Stimulated activated memory B cell treated with anti-CD40 and anti-IgM and Interleukin-4, amounts not matched to agents 10 μg/mL and 1 μg/mL and 100 μg/mL, for 72 hours (primary cell): ENCODE measurements around the gene ING3.
"Not testable (repeated sequence)": the region's sequence is repeated elsewhere in the genome, so short reads cannot be mapped to it uniquely, and the experiment has no call there.

Source experiments
- ATAC-seq: fragments of 150-1000 bp; cut with Tn5 transposase; 2 replicates; pipeline ENCODE4 v1.10.0; 2021
- H3K27ac Mint-ChIP-seq: one replicate; pipeline ENCODE4 v1.8.0; 2022; ENCODE audit warnings: mild to moderate bottlenecking, mixed read lengths
- H3K27me3 Mint-ChIP-seq: one replicate; pipeline ENCODE4 v1.8.0; 2022; ENCODE audit warnings: mixed read lengths
- H3K36me3 Mint-ChIP-seq: one replicate; pipeline ENCODE4 v1.8.0; 2022; ENCODE audit warnings: mixed read lengths
- H3K4me1 Mint-ChIP-seq: one replicate; pipeline ENCODE4 v1.8.0; 2022; ENCODE audit warnings: mixed read lengths
- H3K4me3 Mint-ChIP-seq: one replicate; pipeline ENCODE4 v1.8.0; 2022; ENCODE audit warnings: mild to moderate bottlenecking, moderate library complexity, mixed read lengths
- H3K9me3 Mint-ChIP-seq: one replicate; pipeline ENCODE4 v1.8.0; 2022; ENCODE audit warnings: mixed read lengths

The ING3 gene

GRCh38 chr7:121000081-121000983 lies 49.8 kb downstream of the ING3 start:
- Mint-ChIP-seq H3K27me3 (peaks cover 27% of the 10 kb centered on the region), H3K4me3 (no peak overlapping the region), H3K27ac (no peak overlapping the region), H3K36me3 (no peaks in the 10 kb centered on the region), H3K4me1 (peaks cover 19% of the 10 kb centered on the region), H3K9me3 (no peaks in the 10 kb centered on the region)
- no peak for ATAC-seq

- H3K9me3 Mint-ChIP-seq = no peaks in the 10 kb centered on the region
- no peak overlapping the region for H3K4me3 Mint-ChIP-seq
- H3K4me1 Mint-ChIP-seq = peaks cover 8% of the 10 kb centered on the region
- H3K36me3 Mint-ChIP-seq = no peaks in the 10 kb centered on the region
- ATAC-seq = no peak
- H3K27ac Mint-ChIP-seq = no peak overlapping the region
- H3K27me3 Mint-ChIP-seq = peaks cover 25% of the 10 kb centered on the region
Measured at GRCh38 chr7:121001234-121001906, 50.8 kb downstream of the ING3 start.

- ATAC-seq = no peak
- Mint-ChIP-seq H3K36me3 (no peaks in the 10 kb centered on the region), H3K4me3 (no peak overlapping the region), H3K4me1 (no peaks in the 10 kb centered on the region), H3K9me3 (no peaks in the 10 kb centered on the region), H3K27me3 (peaks cover 32% of the 10 kb centered on the region), H3K27ac (no peak overlapping the region)
Measured at GRCh38 chr7:121002048-121002756, 51.6 kb downstream of the ING3 start.

DNA sequence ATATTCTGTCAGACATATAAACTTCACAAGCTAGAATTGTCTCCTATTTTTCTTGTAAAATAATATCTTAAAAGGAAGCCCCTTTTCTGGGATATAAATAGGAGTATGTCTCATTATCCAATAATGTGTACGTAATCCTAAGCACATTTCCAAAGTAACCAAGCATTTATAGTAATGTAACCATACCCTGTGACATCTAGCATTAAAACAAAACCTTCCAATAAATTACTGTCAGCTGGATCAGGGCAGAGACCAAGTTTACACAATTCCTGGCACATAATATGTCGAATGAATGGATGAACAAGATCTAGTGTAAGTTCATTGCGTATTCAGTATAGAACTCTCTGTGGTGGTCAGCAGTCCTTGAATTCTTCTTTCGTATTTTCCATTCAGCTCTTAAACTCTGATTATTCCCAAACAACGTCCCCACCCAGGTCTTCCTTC lies 52.2 kb downstream of the ING3 start:
- ATAC-seq = no peak
- H3K4me1 Mint-ChIP-seq = no peaks in the 10 kb centered on the region
- H3K27me3 Mint-ChIP-seq = peaks cover 38% of the 10 kb centered on the region
- no peaks in the 10 kb centered on the region for H3K36me3 Mint-ChIP-seq
- H3K4me3 Mint-ChIP-seq = no peak overlapping the region
- no peak overlapping the region for H3K27ac Mint-ChIP-seq
- H3K9me3 Mint-ChIP-seq = no peaks in the 10 kb centered on the region

DNA sequence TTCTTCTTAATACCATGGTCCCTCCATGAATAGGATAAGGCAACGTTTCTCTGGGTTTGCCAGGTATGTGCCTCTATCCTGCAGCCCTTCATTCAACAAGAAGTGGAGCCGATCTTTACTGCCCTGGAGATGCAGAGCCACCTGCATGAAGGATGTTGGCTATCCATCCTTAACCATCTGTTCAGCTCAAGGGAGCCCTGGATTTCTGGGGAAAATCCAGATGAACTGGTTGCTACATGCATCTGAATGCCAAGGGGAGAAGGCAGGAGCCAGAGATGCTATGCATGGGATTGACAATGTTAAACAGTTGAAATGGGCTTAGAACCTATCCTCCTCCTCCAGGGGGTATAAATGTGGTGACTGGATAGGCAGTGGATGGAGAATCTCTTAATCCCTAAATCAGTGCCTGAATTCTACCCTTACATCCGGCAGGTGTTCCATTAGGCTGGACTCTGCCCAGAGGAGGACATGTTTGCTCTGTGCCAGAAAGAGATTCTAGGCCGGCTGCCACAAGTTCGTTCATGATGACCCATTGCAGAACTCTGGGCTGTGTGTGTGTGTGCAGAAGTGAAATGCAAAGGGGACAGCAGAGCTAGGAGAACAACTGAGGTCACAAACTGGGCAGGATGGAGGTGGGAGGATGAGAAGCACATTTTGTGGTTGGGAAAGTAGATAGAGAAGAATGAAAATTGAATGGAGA lies 53.6 kb downstream of the ING3 start:
- H3K4me1 Mint-ChIP-seq = no peaks in the 10 kb centered on the region
- H3K4me3 Mint-ChIP-seq = no peak overlapping the region
- H3K36me3 Mint-ChIP-seq = no peaks in the 10 kb centered on the region
- H3K9me3 Mint-ChIP-seq = no peaks in the 10 kb centered on the region
- H3K27me3 Mint-ChIP-seq = peaks cover 49% of the 10 kb centered on the region
- ATAC-seq = no peak
- no peak overlapping the region for H3K27ac Mint-ChIP-seq

DNA sequence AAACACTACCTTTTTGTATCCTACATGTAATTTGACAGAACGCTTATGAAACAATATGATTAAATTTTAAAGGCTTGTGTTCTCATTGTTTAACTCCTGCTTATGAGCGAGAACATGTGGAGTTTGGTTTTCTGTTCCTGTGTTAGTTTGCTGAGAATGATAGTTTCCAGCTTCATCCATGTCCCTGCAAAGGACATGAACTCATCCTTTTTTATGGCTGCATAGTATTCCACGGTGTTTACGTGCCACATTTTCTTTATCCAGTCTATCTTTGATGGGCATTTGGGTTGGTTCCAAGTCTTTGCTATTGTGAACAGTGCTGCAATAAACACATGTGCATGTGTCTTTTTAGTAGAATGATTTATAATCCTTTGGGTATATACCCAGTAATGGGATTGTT lies 54.5 kb downstream of the ING3 start:
- not testable (repeated sequence) for H3K9me3 Mint-ChIP-seq, ATAC-seq, H3K27ac Mint-ChIP-seq, H3K4me1 Mint-ChIP-seq, H3K4me3 Mint-ChIP-seq, H3K36me3 Mint-ChIP-seq
- H3K27me3 Mint-ChIP-seq = peaks cover 53% of the 10 kb centered on the region

- Mint-ChIP-seq H3K9me3 (no peaks in the 10 kb centered on the region), H3K27me3 (peaks cover 53% of the 10 kb centered on the region), H3K27ac (no peak overlapping the region), H3K4me1 (no peaks in the 10 kb centered on the region), H3K4me3 (no peak overlapping the region), H3K36me3 (no peaks in the 10 kb centered on the region)
- no peak for ATAC-seq
Measured at GRCh38 chr7:121005996-121006584, 55.5 kb downstream of the ING3 start.

- H3K27ac Mint-ChIP-seq = no peak overlapping the region
- no peaks in the 10 kb centered on the region for H3K4me1 Mint-ChIP-seq
- no peak overlapping the region for H3K4me3 Mint-ChIP-seq
- no peaks in the 10 kb centered on the region for H3K36me3 Mint-ChIP-seq
- no peak for ATAC-seq
- no peaks in the 10 kb centered on the region for H3K9me3 Mint-ChIP-seq
- H3K27me3 Mint-ChIP-seq = peaks cover 53% of the 10 kb centered on the region
Measured at GRCh38 chr7:121006711-121007315, 56.2 kb downstream of the ING3 start.

DNA sequence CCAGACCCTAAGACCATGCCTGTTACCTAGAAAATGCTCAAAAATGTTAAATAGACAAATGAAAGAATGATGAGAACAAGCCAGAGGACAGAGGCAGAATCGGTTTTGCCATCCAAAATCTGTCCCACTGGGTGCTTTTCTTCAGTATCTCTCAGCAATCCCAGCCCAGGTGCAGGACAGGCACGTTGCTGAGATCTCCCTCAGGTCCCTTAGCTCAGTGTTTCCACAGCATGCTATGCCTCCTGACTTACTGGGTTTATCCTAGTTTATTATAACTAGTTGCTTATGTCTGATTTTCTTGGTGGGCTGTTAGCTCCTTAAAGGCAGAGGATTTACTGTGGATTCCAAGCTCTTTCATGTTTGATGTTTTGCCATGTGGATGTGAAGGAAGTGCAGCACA lies 58.2 kb downstream of the ING3 start:
- no peak overlapping the region for H3K27ac Mint-ChIP-seq
- H3K4me1 Mint-ChIP-seq = no peaks in the 10 kb centered on the region
- H3K4me3 Mint-ChIP-seq = no peak overlapping the region
- no peaks in the 10 kb centered on the region for H3K36me3 Mint-ChIP-seq
- peaks cover 44% of the 10 kb centered on the region for H3K27me3 Mint-ChIP-seq
- H3K9me3 Mint-ChIP-seq = no peaks in the 10 kb centered on the region
- no peak for ATAC-seq

- H3K27me3 Mint-ChIP-seq = peaks cover 27% of the 10 kb centered on the region
- H3K36me3 Mint-ChIP-seq = no peaks in the 10 kb centered on the region
- H3K27ac Mint-ChIP-seq = no peak overlapping the region
- no peaks in the 10 kb centered on the region for H3K9me3 Mint-ChIP-seq
- no peaks in the 10 kb centered on the region for H3K4me1 Mint-ChIP-seq
- no peak for ATAC-seq
- H3K4me3 Mint-ChIP-seq = no peak overlapping the region
Measured at GRCh38 chr7:121011401-121011800, 60.8 kb downstream of the ING3 start.

DNA sequence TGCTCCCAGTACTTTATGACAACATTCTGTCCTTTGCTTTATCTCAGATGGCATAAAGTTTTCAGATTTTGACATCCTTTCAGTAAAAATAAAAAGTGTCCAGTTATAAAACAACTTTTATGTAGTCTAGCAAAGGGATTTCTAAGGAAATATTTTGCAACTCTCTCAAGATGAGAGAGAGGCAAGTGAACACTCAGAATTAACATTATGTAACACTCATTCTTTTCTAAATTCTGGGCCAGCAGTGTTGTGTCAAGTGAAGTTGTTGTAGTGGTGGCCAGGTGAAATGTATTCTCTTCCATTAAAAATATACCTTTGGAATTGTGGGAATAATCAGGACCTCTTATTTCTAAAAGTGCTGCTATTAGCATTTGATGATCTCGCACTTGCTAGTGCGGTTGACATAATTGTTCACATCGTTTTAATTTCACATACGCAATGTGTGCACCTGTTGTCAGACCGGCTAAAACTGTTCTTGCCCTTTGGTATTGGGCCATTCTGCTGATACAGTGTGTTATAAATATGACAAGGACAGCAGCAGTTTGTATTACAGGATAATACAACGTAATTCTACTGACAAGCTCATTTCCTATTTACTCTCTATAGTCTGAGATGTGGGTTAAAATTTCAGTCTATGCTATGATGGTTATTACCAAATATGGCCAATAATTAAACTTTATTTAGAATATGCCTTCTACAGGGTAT lies 61.7 kb downstream of the ING3 start:
- no peak for ATAC-seq
- Mint-ChIP-seq H3K27me3 (peaks cover 20% of the 10 kb centered on the region), H3K9me3 (no peaks in the 10 kb centered on the region), H3K36me3 (no peaks in the 10 kb centered on the region), H3K4me1 (no peaks in the 10 kb centered on the region), H3K4me3 (no peak overlapping the region), H3K27ac (no peak overlapping the region)

DNA sequence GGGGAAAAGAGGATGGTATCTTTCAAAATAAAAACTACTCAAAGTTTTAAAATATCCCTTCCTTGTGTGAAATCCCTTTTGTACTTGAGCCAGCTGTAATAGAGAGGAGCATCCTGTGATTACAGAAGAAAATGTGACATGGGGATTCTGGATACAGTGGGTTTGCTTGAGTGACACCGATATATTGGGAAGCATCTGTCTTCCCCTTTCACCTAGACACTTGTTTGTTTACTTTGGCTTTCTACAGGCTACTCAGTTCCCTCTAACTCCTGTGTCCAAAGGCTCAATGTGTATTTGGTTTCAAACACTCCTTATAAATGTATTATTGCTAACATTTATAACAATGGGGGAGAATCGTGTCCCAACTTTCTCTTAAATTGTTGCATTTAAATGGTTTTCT lies 62.3 kb downstream of the ING3 start:
- no peak overlapping the region for H3K27ac Mint-ChIP-seq
- H3K4me3 Mint-ChIP-seq = no peak overlapping the region
- H3K27me3 Mint-ChIP-seq = peaks cover 14% of the 10 kb centered on the region
- no peaks in the 10 kb centered on the region for H3K36me3 Mint-ChIP-seq
- H3K9me3 Mint-ChIP-seq = no peaks in the 10 kb centered on the region
- no peak for ATAC-seq
- H3K4me1 Mint-ChIP-seq = no peaks in the 10 kb centered on the region

GRCh38 chr7:121015560-121015959 lies 65.0 kb downstream of the ING3 start:
- Mint-ChIP-seq H3K27me3 (no peaks in the 10 kb centered on the region), H3K9me3 (no peaks in the 10 kb centered on the region), H3K36me3 (no peaks in the 10 kb centered on the region), H3K4me1 (no peaks in the 10 kb centered on the region), H3K4me3 (no peak overlapping the region), H3K27ac (no peak overlapping the region)
- no peak for ATAC-seq

GRCh38 chr7:121016966-121017365 lies 66.4 kb downstream of the ING3 start:
- Mint-ChIP-seq H3K36me3 (no peaks in the 10 kb centered on the region), H3K9me3 (no peaks in the 10 kb centered on the region), H3K4me3 (no peak overlapping the region), H3K27me3 (no peaks in the 10 kb centered on the region), H3K4me1 (no peaks in the 10 kb centered on the region), H3K27ac (no peak overlapping the region)
- no peak for ATAC-seq
